ENCODE results near the gene ASIC1.

ASIC1 gene

DNA sequence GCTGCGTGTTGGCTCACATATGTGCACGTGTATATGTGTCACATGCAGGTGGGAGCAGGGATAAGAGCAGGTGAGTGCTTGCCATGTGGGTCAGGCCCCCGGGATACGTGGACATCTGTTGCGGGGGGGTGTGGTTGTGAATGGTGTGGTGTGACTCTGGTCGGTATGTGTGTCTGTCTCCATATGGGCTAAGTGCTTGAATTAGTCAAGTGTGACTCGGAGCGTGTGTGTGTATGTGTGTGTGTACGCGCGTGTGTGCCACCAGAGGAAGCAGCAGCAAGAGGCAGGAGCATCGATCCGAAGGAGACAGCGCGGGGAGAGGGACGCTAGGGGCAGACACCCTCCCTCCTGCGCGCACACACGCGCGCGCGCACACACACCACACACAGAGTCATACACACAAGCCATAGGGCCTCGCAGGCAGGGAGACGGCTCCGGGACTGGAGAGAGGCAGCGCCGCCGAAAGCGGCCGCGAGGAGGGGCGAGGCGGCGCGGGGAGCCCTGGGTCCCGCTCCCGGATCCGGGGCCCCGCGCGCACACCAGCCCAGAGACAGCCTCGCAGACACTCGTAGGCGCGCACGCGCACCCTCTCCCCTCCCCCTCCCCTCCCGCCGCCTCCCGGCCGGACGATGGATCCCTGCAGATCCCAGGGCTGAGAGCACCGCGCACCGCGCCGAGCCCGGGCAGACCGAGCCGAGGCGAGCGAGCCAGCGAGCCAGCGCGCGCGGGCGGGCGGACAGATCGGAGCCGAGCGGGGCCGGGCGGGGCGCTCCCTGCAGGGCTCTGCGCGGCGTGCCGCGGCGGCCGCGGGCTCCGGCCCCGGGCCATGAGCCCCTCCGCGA lies at the start of gene ASIC1:
TSS of gene ASIC1 (plus strand) at position 597 of the 842 bp plus-strand sequence. CDS start 1,171 bp downstream, outside the sequence.
- DNase-seq (ENCODE audit: low read depth), result peak; percentile 52
- TF ChIP-seq, protein P1, sequence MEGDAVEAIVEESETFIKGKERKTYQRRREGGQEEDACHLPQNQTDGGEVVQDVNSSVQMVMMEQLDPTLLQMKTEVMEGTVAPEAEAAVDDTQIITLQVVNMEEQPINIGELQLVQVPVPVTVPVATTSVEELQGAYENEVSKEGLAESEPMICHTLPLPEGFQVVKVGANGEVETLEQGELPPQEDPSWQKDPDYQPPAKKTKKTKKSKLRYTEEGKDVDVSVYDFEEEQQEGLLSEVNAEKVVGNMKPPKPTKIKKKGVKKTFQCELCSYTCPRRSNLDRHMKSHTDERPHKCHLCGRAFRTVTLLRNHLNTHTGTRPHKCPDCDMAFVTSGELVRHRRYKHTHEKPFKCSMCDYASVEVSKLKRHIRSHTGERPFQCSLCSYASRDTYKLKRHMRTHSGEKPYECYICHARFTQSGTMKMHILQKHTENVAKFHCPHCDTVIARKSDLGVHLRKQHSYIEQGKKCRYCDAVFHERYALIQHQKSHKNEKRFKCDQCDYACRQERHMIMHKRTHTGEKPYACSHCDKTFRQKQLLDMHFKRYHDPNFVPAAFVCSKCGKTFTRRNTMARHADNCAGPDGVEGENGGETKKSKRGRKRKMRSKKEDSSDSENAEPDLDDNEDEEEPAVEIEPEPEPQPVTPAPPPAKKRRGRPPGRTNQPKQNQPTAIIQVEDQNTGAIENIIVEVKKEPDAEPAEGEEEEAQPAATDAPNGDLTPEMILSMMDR (conservative IDR thresholded peaks at IDR 0.05; ENCODE audit: control insufficient read depth, insufficient read depth, low read depth, low read length), result no peak

DNA sequence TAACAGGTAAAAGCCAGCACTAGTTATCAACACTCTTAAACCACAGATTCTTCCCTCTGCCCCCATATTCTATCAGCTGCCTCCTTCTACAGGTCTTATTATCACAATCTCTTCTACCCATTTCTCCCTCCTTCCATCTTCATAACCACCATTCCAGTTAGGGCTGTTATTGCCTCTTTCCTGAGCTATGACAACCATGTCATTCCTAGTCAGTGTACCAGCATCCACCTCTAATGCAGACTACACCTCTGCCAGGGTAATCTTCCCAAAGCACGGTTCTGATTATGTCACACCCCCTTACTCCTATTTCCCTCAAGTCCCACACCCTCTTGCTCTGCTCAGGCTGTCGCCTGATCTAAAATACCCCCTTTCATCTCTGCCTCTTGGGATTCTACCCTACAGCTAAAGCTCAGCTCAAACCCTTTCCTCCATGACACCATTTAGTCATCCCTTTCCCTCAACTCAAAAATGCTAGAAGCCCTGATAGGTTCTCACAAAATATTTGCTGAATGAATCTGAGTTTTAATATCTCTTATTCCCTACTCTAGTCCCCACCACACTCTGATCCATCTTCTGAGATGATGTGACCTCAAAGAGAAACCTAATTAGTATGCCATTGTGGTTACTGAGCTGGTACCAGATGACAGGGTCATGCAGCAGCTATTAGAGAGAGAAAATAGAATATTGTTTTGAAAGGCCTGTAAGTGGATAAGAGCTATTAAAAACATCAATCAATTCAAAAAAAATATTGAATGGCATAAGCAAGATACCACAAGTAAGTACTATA lies 43.8 kb upstream of the ASIC1 start:
- no peak for DNase-seq (ENCODE audit: low read depth)
- TF ChIP-seq, protein P1 (conservative IDR thresholded peaks at IDR 0.05; ENCODE audit: control insufficient read depth, insufficient read depth, low read depth, low read length), result no peak
- no peak overlapping the region for H3K4me3 ChIP-seq (ENCODE audit: control insufficient read depth, low read depth, low read length)

More for the DNA sequence above, at the start of gene ASIC1:
- H3K4me3 ChIP-seq (ENCODE audit: control insufficient read depth, low read depth, low read length), result peak within 1 kb of the TSS; percentile 46

DNA sequence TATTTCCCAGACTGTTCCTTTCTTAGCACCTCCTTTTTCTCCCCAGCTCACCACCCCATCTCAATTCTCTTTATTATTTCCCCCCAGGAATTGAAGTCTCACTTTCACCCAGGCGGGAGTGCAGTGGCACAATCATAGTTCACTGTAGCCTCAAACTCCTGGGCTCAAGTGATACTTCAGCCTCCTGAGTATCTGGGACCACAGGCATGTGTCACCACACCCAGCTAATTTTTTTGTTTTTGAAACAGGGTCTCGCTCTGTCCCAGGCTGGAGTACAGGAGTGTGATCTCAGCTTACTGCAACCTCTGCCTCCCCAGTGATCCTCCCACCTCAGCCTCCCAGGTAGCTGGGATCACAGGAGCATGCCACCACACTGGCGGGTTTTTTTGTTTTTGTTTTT lies 43.1 kb upstream of the ASIC1 start:
- TF ChIP-seq, protein P1 (conservative IDR thresholded peaks at IDR 0.05; ENCODE audit: control insufficient read depth, insufficient read depth, low read depth, low read length), result no peak
- H3K4me3 ChIP-seq (ENCODE audit: control insufficient read depth, low read depth, low read length), result no peak overlapping the region
- no peak for DNase-seq (ENCODE audit: low read depth)

DNA sequence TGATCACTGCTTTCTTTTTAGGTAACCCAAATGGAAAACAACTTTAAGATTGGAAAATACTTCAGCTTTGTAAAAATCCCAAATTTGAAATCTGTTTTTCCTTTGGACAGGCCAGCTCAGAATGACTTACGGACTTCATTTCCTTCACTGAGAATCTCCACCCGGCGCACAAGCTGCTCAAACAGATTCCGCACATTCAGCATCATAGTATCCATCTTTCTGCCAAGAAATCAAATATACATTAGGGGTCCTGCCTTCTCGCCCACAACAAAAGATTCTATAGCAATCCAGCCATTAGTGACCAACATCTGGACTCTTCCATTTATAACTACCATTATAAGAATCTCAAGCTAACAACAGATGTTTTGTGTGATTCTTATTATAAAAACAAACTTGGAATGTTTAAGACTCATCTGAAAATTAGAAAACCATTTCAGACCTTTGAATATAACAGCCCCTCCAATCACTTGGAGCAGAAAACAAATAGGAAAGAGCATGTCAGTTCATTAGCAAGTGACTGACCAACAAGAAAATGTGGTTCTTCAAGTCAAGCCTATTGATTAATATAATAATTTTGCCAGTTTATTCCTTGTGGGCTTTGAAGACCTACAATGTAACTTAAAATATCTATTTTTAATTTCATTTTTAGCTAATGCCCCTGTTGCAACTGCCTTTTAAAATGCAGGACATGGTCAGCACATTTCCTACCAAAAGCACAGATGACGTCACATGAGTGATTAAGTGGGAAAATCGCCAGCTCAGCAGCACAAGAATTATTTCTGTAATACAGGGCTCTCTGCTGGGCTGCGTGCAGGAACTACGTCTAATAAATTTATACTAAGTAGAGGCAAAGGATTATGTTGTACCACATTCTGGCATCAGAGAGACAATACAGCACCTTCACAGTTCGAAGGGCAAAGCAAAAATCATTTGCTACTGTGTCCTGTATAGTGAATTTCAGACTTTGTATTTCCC lies 40.6 kb upstream of the ASIC1 start:
- peak; percentile 96 for DNase-seq (ENCODE audit: low read depth)
- TF ChIP-seq, protein P1 (conservative IDR thresholded peaks at IDR 0.05; ENCODE audit: control insufficient read depth, insufficient read depth, low read depth, low read length), result no peak
- H3K4me3 ChIP-seq (ENCODE audit: control insufficient read depth, low read depth, low read length), result no peak overlapping the region

DNA sequence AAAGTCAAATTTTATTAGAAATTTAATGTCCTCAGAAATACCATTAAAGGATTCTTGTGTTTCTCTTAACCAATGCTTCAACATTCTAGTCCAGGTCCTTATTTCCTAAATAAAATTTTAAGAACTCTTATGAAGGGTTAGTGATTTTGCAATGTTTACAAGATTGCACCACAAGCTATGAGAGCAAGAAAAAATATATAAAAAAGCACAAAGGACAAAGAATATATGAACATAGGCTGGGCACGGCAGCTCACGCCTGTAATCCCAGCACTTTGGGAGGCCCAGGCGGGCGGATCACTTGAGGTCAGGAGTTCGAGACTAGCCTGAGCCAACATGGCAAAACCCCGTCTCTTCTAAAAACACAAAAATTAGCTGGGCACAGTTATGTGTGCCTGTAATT lies 39.8 kb upstream of the ASIC1 start:
- TF ChIP-seq, protein P1 (conservative IDR thresholded peaks at IDR 0.05; ENCODE audit: control insufficient read depth, insufficient read depth, low read depth, low read length), result no peak
- H3K4me3 ChIP-seq (ENCODE audit: control insufficient read depth, low read depth, low read length), result no peak overlapping the region
- peak; percentile 66 for DNase-seq (ENCODE audit: low read depth)

DNA sequence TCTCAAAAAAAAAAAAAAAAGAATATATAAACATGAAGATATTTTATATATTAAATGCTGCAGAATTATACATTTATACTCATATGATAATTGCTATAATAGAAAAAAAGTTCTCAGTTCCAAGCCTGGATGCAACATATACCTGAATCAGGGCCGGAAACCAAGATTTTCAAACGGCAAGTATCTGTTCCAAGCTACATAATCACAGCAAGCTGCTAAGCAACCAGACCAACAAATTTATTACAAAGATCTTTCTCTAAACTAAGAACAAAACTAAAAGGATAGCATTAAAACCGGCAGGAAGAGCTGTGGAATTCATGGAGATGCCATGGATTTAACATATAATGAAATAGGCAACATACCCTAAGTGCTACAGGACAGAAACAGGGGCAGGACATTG lies 39.2 kb upstream of the ASIC1 start:
- TF ChIP-seq, protein P1 (conservative IDR thresholded peaks at IDR 0.05; ENCODE audit: control insufficient read depth, insufficient read depth, low read depth, low read length), result no peak
- H3K4me3 ChIP-seq (ENCODE audit: control insufficient read depth, low read depth, low read length), result no peak overlapping the region
- DNase-seq (ENCODE audit: low read depth), result peak; percentile 11

All from fibroblast of mammary gland (primary cell).